Measurements from ENCODE around the gene USP32. TPM values are rescaled to one million over a fixed set of nuclear protein-coding genes. Genes with fewer than 3 reads are reported as not detected.

Gene USP32
- total and polyA plus RNA-seq, 2 donors (not counting 1 experiment from before 2014, with no cell fraction given) = 7.7 to 48.8 TPM

- Histone ChIP-seq H3K9me3 (ENCODE audit: control extremely low read depth in 1 of 3, control insufficient read depth in 2 of 3, insufficient read depth in 1 of 3, low read length in 2 of 3) (no peaks in the 10 kb centered on the region), H3K9ac (ENCODE audit: low read length) (no peak overlapping the region), H3K4me1 (ENCODE audit: control insufficient read depth in 2 of 2, insufficient read depth in 2 of 2, low read length in 2 of 2) (no peaks in the 10 kb centered on the region), H3K4me3 (ENCODE audit: control extremely low read depth in 1 of 5, extremely low read depth in 1 of 5, insufficient read depth in 1 of 5, low read depth in 2 of 5, low read length in 4 of 5) (no peak overlapping the region), H3K27me3 (replicated peaks in 1 of 4; ENCODE audit: control extremely low read depth in 1 of 4, control insufficient read depth in 3 of 4, insufficient read depth in 4 of 4, low read length in 3 of 4) (no peaks in the 10 kb centered on the region), H3K4me2 (replicated peaks; ENCODE audit: low read depth, low read length, poor library complexity, severe bottlenecking) (no peak overlapping the region), H4K20me1 (ENCODE audit: control insufficient read depth, insufficient read depth, low read length, poor library complexity, severe bottlenecking) (no peaks in the 10 kb centered on the region), H2AFZ (ENCODE audit: insufficient read depth, low read depth, low read length, poor library complexity, severe bottlenecking) (no peak overlapping the region), H3K36me3 (replicated peaks in 1 of 2; ENCODE audit: control extremely low read depth in 1 of 2, control insufficient read depth in 1 of 2, extremely low read depth in 1 of 2, insufficient read depth in 2 of 2, low read length in 1 of 2) (peaks cover 0 to 2% of the 10 kb centered on the region in 2 experiments), H3K27ac (ENCODE audit: low read length in 2 of 2) (no peak overlapping the region), H3K79me2 (ENCODE audit: control insufficient read depth, insufficient read depth, low read length) (no peaks in the 10 kb centered on the region)
- ATAC-seq (ENCODE audit: low read depth) (no peak), DNase-seq (no peak)
- Mint-ChIP-seq H3K27me3 (peaks cover 6% of the 10 kb centered on the region), H3K9me3 (ENCODE audit: insufficient read depth) (no peaks in the 10 kb centered on the region), H3K4me3 (no peak overlapping the region), H3K4me1 (peaks cover 5% of the 10 kb centered on the region), H3K27ac (no peak overlapping the region)
- intact Hi-C loops (cut with micrococcal nuclease) = no loop called here
- TF ChIP-seq EZH2 (IDR thresholded peaks at IDR 0.05; ENCODE audit: borderline replicate concordance, insufficient read depth, low read depth, low read length, poor library complexity, severe bottlenecking) = no peak
- TF ChIP-seq, protein P1, sequence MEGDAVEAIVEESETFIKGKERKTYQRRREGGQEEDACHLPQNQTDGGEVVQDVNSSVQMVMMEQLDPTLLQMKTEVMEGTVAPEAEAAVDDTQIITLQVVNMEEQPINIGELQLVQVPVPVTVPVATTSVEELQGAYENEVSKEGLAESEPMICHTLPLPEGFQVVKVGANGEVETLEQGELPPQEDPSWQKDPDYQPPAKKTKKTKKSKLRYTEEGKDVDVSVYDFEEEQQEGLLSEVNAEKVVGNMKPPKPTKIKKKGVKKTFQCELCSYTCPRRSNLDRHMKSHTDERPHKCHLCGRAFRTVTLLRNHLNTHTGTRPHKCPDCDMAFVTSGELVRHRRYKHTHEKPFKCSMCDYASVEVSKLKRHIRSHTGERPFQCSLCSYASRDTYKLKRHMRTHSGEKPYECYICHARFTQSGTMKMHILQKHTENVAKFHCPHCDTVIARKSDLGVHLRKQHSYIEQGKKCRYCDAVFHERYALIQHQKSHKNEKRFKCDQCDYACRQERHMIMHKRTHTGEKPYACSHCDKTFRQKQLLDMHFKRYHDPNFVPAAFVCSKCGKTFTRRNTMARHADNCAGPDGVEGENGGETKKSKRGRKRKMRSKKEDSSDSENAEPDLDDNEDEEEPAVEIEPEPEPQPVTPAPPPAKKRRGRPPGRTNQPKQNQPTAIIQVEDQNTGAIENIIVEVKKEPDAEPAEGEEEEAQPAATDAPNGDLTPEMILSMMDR (IDR thresholded peaks at IDR 0.05) = no peak
- POLR2A ChIA-PET = no interaction called here
- CTCF ChIA-PET = interaction anchor here (1.9 kb wide), 1 partner anchor 13 kb away, joined by 4 read pairs; no protein-coding TSS in a partner anchor
- 97% methylated on average over 8 of the region's 8 CpGs for WGBS (ENCODE audit: insufficient coverage)
Observed at GRCh38 chr17:60171753-60172079, 220.2 kb downstream of the USP32 start.

- peaks cover 5% of the 10 kb centered on the region for H3K4me1 Mint-ChIP-seq
- intact Hi-C loops (cut with micrococcal nuclease) = no loop called here
- no peak overlapping the region for H3K4me3 ChIP-seq (ENCODE audit: control extremely low read depth in 1 of 5, extremely low read depth in 1 of 5, insufficient read depth in 1 of 5, low read depth in 2 of 5, low read length in 4 of 5)
Observed at GRCh38 chr17:60170835-60171752, 220.8 kb downstream of the USP32 start.

More at GRCh38 chr17:60170835-60171752, 220.8 kb downstream of the USP32 start:
- no peak overlapping the region for H3K27ac Mint-ChIP-seq
- no peak for ATAC-seq (ENCODE audit: low read depth)
- ChIA-PET POLR2A (no interaction called here), CTCF (interaction anchor here (0.8 to 1.9 kb wide), 2 partner anchors 9 to 14 kb away, joined by 3 to 4 read pairs; no protein-coding TSS in a partner anchor)
- no peaks in the 10 kb centered on the region for H3K4me1 ChIP-seq (ENCODE audit: control insufficient read depth in 2 of 2, insufficient read depth in 2 of 2, low read length in 2 of 2)
- no peaks in the 10 kb centered on the region for H4K20me1 ChIP-seq (ENCODE audit: control insufficient read depth, insufficient read depth, low read length, poor library complexity, severe bottlenecking)
- no peak overlapping the region for H3K4me2 ChIP-seq (replicated peaks; ENCODE audit: low read depth, low read length, poor library complexity, severe bottlenecking)
- H3K79me2 ChIP-seq (ENCODE audit: control insufficient read depth, insufficient read depth, low read length) = no peaks in the 10 kb centered on the region
- no peak for DNase-seq
- no peak overlapping the region for H3K9ac ChIP-seq (ENCODE audit: low read length)
- TF ChIP-seq, protein P1 (IDR thresholded peaks at IDR 0.05) = no peak
- no peak for TF ChIP-seq EZH2 (IDR thresholded peaks at IDR 0.05; ENCODE audit: borderline replicate concordance, insufficient read depth, low read depth, low read length, poor library complexity, severe bottlenecking)
- no peaks in the 10 kb centered on the region for H3K9me3 ChIP-seq (ENCODE audit: control extremely low read depth in 1 of 3, control insufficient read depth in 2 of 3, insufficient read depth in 1 of 3, low read length in 2 of 3)
- 89% methylated on average over 4 of the region's 8 CpGs for WGBS (ENCODE audit: insufficient coverage)
- H3K27me3 ChIP-seq (replicated peaks in 1 of 4; ENCODE audit: control extremely low read depth in 1 of 4, control insufficient read depth in 3 of 4, insufficient read depth in 4 of 4, low read length in 3 of 4) = no peaks in the 10 kb centered on the region
- no peak overlapping the region for H3K4me3 Mint-ChIP-seq
- no peaks in the 10 kb centered on the region for H3K9me3 Mint-ChIP-seq (ENCODE audit: insufficient read depth)
- no peaks in the 10 kb centered on the region for H3K36me3 ChIP-seq (replicated peaks in 1 of 2; ENCODE audit: control extremely low read depth in 1 of 2, control insufficient read depth in 1 of 2, extremely low read depth in 1 of 2, insufficient read depth in 2 of 2, low read length in 1 of 2)
- no peak overlapping the region for H3K27ac ChIP-seq (ENCODE audit: low read length in 2 of 2)
- H3K27me3 Mint-ChIP-seq = peaks cover 6% of the 10 kb centered on the region
- no peak overlapping the region for H2AFZ ChIP-seq (ENCODE audit: insufficient read depth, low read depth, low read length, poor library complexity, severe bottlenecking)

All from B cell (primary cell).